Middle frontal gyrus (tissue), 1 donor: ENCODE results near the gene PPP2R5B.
"Not testable (repeated sequence)": the region's sequence is repeated elsewhere in the genome, so short reads cannot be mapped to it uniquely, and the experiment has no call there.

ENCODE experiments used
- DNase-seq: peaks from one replicate; pipeline ENCODE4 v3.0.0-alpha.2; 2015; ENCODE audit warnings: low spot score; ENCODE audit errors: extremely low spot score

PPP2R5B gene

DNA sequence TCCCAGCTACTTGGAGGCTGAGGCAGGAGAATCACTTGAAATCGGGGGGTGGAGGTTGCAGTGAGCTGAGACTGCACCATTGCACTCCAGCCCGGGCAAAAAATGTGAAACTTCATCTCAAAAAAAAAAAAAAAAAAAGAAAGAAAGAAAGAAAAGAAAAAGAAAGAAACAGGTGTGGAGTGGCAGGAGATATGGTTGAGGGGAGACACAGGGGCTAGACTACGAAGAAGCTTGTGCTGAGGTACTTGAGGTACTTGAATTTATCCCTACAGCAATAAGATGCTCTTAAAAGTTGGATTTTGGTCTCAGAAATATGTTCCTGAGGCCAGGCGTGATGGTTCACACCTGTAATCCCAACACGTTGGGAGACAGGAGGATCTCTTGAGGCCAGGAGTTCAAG, 49.6 kb downstream of the PPP2R5B start:
- DNase-seq, result no peak

- no peak for DNase-seq
Measured at GRCh38 chr11:64976651-64977050, 52.2 kb downstream of the PPP2R5B start.

DNA sequence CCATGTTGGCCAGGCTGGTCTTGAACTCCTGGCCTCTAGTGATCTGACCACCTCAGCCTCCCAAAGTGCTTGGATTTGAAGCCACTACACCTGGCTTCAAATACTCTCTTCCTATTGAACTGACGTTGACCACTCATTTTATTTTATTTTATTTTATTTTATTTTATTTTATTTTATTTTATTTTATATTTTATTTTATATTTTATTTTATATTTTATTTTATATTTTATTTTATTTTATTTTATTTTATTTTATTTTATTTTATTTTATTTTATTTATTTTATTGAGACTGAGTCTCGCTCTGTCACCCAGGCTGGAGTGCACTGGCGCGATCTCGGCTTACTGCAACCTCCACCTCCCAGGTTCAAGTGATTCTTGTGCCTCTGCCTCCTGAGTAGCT, 58.9 kb downstream of the PPP2R5B start:
- not testable (repeated sequence) for DNase-seq
